HCT116 (cell line): ENCODE results near the gene FRMD8.

Source experiments
- CTCF ChIP-seq, 3 experiments: fragments of 200-600 bp in 1 of 3; sonication (generic) in 1 of 3; IDR thresholded peaks in 2 of 3; conservative IDR thresholded peaks in 1 of 3; 2 replicates each; pipeline ENCODE4 v1.5.1; 2012 to 2017; ENCODE audit warnings: low read depth in 2 of 3, low read length in 2 of 3, antibody characterized with exemption in 1 of 3, borderline replicate concordance in 1 of 3, control low read depth in 1 of 3, mild to moderate bottlenecking in 1 of 3, mixed read lengths in 1 of 3, mixed run types in 1 of 3, moderate library complexity in 1 of 3; ENCODE audit not compliant: insufficient read depth in 1 of 3
- JUND ChIP-seq: IDR thresholded peaks from 2 replicates; pipeline ENCODE4 v1.6.1; 2012
- MAX ChIP-seq: IDR thresholded peaks from 2 replicates; pipeline ENCODE4 v1.6.1; 2012
- POLR2A ChIP-seq: IDR thresholded peaks from 2 replicates; pipeline ENCODE4 v1.7.0; 2011; ENCODE audit warnings: borderline replicate concordance; ENCODE audit not compliant: insufficient read depth, insufficient read length; ENCODE audit errors: extremely low read depth
- POLR2AphosphoS5 ChIP-seq: IDR thresholded peaks from 2 replicates; pipeline ENCODE4 v1.6.1; 2011; ENCODE audit warnings: mild to moderate bottlenecking, low read depth, low read length, moderate library complexity
- RAD21 ChIP-seq: IDR thresholded peaks from 2 replicates; pipeline ENCODE4 v1.6.1; 2012; ENCODE audit warnings: low read depth, mild to moderate bottlenecking
- REST ChIP-seq: IDR thresholded peaks from 2 replicates; pipeline ENCODE4 v1.6.1; 2012; ENCODE audit warnings: low read depth
- SIN3A ChIP-seq: IDR thresholded peaks from 2 replicates; pipeline ENCODE4 v1.6.1; 2012; ENCODE audit warnings: low read depth
- TCF7L2 ChIP-seq: IDR thresholded peaks from 2 replicates; pipeline ENCODE4 v1.7.0; 2011; ENCODE audit warnings: borderline replicate concordance, inconsistent platforms; ENCODE audit not compliant: insufficient read depth, insufficient read length; ENCODE audit errors: extremely low read depth

DNA sequence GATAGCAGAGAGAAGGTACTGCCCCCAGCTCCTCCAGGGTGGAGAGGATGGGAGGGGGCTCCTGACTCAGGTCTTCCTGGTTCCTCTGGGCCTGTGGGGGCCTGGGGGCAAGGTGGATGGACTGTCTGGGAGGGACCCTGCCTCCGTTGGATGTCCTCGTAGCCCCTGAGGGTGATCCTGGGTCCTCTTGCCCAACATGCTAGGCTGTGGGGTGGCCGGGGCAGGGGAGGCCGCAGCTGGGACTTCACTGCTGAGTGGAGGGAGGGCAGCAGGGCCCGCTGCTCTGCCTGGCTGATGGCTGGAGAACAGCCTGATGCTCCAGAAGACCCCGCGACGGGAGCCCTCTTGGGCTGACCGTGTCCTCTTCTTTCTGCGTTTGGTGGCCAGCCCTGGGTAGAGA lies 13.4 kb downstream of the FRMD8 start:
- no peak for TF ChIP-seq RAD21
- TF ChIP-seq CTCF (IDR thresholded peaks at IDR 0.05 in 2 of 3, conservative IDR thresholded peaks at IDR 0.05 in 1 of 3; ENCODE audit: borderline replicate concordance in 1 of 3, insufficient read depth in 1 of 3, low read depth in 2 of 3, low read length in 2 of 3), result no peak
- TF ChIP-seq JUND, result no peak
- TF ChIP-seq TCF7L2, result no peak
- no peak for TF ChIP-seq SIN3A
- TF ChIP-seq POLR2A, result no peak
- TF ChIP-seq REST, result no peak
- TF ChIP-seq POLR2AphosphoS5, result no peak
- TF ChIP-seq MAX, result no peak
